ENCODE measurements around the gene LUZP2.

LUZP2 gene

DNA sequence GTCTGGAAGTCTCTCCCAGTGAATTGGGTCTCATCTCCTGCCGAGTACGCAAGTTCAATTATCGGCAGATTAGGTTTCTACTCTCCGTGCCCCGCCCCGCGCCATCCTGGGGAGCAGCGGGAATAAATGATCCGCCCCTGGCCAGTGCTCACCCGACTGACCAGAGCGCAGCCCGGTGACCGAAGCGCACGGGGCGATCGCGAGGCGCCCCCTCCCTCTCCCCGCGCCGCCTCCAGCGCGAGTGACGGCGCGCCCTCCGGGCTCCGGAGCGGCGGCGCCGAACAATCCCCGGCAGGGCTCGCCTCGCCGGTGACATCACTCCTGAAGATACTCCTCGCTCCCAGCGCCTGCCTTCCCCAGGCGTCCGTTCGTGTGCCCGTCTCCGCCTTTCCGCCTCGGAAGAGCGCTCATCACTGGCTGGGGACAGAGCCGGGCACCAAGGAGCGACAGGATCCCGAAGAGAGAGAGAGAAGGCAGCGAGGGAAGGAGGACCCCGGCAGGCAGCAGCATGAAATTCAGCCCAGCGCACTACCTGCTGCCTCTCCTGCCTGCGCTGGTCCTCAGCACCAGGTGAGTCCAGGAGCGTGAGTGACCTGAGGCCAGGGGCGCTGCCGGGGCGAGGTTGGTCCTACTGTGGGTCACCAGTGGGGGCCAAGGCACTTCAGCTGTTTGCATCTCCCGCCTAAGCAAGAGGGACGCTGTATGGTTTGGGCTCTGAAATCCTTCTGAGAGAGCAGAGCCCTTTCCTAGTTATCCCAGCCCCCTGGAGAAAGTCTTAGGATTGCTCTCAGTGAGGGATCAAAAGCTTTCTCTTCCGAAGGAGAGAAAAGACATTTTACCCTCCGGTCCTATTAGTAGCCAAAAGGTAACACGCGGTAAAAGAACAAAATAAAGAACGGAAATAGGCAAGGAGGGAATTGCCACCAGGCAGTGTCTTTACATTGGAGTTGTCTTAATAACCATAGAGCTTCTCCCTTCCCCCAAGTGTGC is at the start of gene LUZP2:
Gene LUZP2, plus strand, starts transcription at position 318 of the 990 bp plus-strand sequence.
- peak; percentile 43 to 73 for DNase-seq

DNA sequence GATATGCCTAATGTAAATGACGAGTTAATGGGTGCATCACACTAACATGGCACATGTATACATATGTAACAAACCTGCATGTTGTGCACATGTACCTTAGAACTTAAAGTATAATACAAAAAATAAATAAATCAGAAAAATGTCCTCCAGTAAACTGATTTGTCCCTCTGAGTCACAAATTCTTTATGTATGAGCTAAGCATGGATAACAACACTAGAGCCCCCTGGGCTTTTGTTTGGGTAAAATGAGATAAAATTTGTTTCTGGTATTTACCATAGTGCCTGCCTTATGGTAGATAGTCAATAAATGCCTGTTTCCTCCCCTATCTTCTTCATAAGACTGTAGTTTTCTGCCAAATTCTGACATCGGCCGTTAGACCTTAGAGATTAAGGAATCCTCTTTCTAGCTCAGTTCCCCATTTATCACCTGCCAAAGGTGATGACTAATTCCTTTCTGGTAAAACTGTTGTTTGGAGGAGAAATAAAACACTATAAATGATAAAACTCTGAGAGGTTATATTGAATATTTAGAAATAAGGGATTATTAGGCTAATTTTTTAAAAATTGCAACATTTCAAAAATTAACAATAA is 43.6 kb upstream of the LUZP2 start:
- DNase-seq = no peak

DNA sequence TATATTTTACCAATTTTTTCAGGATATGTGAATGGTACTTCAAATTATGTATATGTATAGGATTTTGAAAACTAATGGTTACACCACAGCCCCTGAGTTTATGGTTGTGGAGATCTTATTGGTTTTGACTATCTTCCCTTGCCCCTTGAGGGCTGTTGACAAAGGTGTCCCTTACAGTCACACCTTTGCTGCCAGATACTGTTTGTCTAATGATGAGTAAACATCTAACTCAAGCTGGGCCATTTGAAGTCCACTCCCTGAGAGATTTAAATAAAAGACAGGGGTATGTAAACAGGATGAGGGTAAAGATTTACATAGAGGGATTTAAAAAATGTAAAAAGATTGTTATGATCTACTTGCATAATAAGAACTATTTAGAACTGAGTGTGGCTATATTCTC is 38.9 kb upstream of the LUZP2 start:
- DNase-seq = peak in 1 of 2 experiments; percentile 31

DNA sequence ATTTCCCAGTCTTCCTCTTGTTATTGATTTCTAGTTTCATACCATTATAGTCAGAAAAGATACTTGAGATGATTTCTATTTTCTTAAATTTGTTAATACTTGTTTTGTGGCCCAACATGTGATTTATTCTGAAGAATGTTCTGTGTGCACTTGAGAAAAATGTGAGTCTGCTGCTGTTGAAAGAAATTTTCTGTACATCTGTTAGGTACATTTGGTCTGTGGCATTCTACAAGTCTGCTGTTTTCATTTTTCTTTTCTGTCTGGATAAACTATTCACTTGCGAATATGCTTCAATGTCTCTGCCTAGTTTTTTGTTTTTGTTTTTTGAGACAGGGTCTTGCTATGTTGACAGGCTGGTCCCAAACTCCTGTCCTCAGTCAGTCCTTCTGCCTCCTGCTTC is 26.4 kb upstream of the LUZP2 start:
- no peak for DNase-seq

DNA sequence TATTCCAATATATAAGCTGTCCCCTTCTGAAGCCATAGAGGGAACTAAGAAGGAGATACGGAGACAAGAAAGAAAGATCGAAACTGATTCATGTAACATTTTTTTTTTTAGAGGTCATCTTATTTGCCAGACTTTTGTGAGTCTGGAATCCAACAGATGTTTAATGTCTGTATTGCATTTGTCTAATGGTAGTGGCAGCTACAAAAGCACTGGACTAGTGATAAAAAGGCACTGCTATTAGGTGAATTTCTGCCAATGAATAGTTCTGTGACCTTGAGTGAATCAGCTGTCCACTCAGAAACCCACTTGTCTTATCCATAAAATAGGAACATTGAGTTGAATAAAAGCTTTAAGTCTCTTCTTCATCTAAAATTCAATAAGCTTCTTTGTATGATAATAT is 25.8 kb upstream of the LUZP2 start:
- DNase-seq = no peak

DNA sequence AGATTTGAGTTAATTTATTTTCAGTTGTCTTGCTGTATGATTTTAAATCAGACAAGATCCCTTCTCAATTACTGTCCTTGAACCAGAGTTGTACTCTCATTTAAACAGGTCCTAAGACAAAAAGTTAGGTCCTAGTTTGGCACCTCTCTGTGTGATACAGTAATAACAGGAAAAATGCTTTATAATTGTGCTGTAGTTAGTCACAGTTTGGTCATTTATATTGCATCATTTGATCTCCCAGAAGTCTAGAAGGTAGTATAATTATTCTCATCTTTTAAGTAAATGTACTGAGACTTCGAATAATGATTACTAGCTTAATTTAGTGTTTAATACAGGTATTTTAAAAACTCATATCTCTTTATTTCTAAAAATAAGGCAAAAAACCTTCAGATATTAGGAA is 18.1 kb upstream of the LUZP2 start:
- no peak for DNase-seq

DNA sequence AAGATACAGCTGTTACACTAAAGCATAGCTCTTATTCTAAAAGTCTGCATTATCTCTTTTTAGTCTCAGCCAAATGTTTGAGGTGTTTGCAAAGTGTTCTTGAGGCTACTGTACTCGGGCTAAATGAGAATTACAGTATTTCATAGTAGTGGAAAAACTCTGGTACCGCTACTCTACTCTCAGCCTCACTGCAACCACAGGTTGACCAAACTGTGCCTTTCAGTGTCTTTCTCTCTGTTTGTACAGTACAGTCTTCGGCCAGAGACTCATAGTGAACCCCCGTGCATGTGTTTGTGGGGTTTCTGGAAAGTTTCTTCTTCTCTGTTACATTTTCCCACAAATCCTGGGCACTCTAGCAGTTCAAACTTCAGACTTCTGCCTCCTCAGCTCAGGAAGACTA is 7.4 kb upstream of the LUZP2 start:
- DNase-seq = no peak

DNA sequence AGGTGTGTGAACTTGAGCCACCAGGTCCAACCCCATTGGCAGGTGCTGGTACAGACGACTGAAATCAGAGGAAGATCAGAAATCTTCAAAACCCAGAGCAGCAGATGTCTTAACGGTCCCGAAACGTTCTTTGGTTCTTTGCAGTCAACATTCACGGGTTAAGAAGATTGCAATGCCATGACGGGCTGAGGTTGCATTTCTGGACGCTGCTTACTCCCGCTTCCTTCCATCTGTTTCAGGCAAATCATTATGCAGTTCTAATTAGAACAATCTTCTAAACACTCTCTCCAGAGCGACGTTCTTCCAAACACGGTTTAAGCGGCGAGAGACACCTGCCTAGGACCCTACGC is 492 bp upstream of the LUZP2 start:
- no peak for DNase-seq

DNA sequence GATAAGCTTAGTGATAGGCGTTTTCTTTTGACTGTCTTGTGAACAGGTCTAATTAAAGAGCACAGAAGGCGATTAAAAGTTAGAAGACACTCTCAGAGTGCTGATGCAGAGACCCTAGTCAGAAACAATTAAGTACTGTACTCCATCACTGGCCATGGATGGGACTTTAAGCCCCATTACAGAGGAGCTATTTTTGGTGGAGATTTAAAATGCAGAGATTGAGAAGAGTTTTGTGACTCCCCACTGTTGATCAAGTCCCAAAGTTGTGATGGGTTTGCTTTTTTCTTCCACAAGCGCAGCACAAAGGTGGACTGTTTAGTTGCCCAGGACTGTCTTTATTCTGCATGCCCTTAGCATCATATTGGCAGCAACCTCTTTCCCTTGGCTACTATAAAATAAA is 978 bp downstream of the LUZP2 start:
- DNase-seq = no peak

DNA sequence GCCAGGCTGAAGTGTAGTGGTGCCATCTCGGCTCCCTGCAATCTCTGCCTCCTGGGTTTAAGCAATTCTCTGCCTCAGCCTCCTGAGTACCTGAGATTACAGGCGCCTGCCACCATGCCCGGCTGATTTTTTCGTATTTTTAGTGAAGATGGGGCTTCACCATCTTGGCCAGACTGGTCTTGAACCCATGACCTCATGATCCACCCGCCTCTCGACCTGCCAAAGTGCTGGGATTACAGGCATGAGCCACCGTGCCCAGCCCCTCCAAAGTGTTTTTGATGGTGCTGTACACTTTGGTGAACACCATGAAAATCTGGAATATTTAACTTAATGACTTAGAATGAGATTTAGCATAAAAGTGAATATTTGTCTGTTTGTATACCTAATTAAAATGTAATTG is 5.6 kb downstream of the LUZP2 start:
- DNase-seq = no peak

DNA sequence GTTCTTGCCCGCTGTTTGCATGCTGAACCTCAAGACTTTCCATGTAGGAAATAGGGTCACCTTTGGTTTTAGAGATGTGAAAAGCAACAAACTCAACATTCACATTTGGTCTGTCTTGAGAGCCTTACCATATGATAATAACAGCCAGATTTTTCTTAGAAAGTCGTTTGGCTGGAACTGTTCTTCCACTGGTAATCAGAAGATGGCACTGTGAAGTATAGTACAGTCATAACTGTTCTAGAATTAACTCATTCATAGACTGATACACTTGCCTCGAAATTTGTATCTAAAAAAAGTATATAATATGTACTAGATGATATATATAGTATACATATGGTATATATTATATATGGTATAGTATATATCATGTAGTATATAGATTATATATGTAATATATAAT is 12.3 kb downstream of the LUZP2 start:
- DNase-seq = no peak

DNA sequence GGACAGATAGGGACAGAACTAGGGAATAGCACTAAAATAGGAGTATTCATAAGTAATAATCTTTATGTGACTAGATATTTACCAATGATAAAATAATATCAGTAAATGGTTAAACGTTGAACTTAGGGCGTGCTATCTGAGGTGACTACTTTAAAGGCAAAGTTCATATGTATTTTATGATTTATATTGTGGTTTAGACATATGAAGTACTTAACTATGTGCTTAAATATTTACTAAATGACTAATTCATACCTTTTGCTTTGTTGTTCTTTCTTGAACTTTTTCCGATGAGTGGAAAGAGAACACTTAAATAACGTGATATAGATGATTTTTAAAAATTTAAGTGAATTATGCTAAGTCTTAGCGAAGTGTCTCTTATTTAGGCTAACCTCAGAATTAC is 14.7 kb downstream of the LUZP2 start:
- no peak for DNase-seq

DNA sequence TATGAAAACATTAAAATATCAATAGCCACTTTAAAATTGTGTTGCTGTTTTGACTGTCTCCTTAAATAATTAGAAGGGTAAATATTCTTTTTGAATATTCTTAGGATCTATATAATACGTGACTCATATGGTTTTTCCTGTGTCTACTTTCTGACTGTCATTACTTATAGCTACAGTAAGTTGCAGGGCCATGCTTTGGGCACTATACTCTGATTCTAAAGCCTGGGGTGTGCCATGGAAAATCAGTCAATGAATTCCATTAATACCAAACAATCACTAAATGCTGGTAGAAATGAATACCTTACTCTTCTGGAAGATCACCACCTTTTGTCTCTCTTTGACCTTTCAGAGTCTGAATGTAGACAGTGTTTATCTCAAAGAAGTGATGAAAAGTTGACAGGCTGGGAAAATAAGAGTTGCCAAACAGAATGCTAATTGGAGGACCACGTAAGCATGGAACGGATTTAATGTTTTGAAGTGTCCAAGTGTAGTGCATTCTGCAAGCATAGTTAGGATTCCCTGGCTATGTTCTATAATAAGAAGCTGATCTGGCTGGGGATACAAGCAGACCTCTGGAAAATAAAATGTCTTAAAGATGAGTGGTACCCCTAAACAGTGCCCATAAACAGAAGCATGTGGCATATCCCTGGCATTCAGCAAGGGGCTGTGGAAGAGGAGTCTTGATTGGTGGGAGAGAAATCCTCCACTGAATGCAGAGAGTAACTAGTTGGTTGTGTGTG is 16.8 kb downstream of the LUZP2 start:
- no peak for DNase-seq

DNA sequence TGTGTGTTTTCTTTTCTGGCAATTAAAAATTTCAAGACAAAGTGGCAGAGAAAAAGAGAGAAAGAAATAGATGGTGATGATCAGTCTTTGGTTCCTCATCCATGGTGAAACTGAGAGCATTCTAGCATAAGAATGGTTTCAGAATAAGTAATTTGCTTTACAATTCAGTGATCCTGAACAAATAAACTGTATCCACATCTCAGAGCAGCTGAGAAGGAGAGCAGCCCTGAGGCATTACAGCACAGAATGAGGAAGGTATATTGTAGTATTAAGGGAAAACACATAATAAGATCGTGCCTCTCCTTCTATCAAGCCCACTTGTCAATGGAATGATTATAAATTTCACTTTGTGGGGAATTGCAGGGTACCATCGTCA is 17.4 kb downstream of the LUZP2 start:
- no peak for DNase-seq

DNA sequence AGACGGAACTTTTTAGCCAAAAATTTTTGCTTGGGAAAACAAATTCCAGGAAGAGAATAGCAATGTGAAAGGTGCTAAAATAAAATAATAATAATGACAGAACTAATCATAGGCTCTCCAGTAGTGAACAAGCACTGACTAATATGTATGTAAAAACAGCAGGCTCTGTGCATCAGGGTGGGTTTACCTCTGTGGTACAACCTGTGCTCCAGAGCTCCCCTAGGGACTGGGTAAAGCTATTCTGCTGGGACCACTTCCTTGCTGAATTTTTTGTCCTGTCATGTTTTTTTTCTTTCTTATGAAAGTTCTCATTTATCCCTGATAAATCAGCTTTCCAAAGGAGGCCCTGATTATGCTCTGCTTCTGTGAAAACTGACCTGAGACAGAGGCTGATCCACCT is 18.8 kb downstream of the LUZP2 start:
- no peak for DNase-seq

DNA sequence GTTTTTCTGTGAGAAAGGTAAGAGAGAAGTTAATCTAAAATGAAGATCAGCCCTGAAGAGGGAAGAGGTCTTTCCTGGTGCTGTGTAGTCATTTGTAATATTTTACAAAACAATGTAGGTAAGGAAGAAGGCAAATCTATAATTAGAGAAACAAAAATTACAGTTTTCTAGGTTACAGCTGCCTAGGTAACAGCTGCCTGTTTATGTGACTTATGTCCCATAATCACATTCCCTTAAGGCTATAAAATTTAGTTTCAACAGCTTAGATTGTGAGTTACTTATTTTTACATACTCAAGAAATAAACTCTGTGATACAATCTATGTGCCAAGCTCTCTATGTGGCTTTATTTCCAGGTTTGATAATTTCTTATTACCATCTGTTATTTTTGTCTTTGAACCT is 19.8 kb downstream of the LUZP2 start:
- no peak for DNase-seq

DNA sequence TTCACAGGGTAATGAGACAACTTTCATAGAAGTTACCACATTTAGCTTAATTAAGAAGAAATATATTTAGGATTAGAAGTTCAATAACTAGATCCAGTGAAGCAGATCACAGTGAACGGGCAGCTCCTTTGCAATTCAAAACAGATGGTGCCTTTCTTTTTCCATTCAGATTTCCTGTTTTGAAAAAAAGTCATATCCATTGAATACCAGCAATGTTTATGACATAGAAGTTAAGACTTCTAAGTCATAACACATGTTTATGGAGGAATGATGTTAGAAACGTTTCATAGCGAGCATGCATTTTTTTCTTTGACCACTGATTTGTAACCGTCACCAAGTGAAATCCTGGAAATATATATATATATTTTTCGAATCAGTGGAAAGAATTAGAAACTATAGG is 24.7 kb downstream of the LUZP2 start:
- no peak for DNase-seq

DNA sequence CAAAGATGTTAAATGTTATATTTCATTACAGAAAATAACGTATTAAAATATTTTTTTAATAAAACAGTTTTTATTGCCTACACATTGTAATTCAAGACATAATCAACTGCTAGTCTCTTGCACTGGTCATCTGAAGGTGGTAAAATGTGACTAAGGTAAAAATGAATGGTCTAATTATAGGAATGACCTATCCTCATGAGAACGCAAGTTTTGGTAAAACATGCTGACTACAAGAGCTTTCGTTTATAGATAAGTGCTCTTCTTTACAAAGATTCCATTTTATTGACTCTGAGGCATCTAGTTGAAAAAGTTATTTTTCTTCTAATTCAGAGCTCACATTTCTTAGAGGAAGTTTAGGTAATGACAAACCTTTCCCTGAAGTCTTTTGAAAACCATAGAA is 27.3 kb downstream of the LUZP2 start:
- no peak for DNase-seq

DNA sequence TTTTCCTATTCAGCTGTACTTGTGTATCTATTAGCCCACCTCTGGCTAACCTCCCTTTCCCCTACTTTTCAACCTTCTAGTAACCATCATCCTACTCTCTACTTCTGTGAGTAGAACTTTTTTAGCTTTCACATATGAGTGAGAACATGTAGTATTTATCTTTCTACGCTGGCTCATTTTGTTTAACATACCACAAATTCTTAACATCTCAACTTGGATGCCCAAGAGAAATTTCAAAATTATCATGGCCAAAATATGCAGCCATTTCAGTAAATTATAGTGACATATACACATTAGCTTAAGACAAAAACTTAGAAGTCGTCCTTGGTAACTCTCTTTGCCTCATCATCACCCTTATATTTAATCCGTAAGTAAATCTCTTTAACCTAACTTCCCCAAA is 34.7 kb downstream of the LUZP2 start:
- no peak for DNase-seq

DNA sequence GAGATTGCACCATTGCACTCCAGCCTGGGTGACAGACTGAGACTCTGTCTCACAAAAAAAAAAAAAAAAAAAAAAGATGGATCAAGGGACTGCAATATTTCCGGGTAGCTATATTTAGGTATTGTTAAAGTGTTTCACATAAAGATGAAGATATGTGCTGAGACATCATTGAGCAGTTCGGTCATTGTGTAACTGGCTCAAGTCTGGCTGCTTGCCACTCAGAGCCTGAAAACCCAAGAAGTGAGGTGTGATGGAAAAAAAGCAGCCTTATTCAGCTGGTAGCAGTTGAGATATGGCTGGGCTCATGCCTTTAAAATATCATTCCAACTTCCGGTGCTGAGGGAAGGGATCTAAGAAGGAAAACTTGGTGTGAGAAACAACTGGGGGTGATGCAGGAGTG is 46.9 kb downstream of the LUZP2 start:
- DNase-seq = no peak

DNA sequence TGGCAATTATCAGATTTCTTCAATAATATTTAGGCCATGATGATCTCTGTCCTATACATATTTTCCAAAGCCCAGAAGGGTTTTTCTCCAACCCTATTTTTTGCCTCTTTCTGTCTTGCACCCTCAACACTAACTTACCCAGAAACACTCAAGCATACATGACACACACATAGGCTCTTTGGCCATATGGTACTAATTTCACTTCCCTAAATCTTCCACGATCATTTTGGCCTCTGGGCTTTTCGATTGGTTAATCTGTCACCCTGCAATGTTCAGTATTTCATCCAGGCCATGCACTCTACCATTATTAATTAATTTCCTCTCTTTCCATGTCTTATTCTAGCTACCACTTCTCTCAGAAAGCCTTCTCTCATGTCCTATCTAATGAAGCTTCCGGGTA is 59.8 kb downstream of the LUZP2 start:
- no peak for DNase-seq

DNA sequence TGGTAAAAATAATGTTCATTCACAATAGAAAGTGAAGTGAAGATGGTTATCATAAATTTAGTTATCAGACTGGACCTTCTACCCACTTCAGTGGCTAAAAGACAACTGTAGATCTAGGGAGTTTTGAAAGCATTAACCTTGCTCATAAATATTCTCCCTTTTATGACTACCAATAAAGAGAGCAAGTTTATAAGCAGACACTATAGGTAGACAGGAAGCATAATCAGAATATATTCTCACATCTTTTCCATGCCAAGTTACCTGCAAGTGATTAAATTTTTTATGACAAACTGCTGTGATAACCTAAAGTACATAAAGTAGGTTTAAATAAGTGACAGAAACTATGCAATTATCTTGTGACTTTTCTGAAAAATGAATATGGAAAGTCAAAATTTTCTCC is 62.5 kb downstream of the LUZP2 start:
- DNase-seq = no peak

DNA sequence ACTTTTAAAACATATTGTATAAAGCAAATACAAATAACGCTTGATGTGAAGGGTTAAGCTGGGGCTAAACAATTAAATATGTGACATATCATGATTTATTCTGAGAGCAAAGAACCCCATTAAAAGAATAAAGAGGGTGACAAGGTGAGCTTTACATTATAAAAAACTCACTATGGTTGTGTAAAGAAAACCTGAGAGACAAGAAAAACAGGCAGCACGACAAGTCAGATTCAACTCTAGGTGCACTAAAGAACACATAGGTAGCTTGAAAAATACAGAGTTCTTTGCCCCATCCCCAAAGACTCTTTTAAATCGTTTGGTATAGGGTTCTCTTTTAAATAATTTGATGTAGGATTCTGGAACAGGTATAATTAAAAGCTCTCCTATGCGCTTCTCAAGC is 63.5 kb downstream of the LUZP2 start:
- DNase-seq = no peak

DNA sequence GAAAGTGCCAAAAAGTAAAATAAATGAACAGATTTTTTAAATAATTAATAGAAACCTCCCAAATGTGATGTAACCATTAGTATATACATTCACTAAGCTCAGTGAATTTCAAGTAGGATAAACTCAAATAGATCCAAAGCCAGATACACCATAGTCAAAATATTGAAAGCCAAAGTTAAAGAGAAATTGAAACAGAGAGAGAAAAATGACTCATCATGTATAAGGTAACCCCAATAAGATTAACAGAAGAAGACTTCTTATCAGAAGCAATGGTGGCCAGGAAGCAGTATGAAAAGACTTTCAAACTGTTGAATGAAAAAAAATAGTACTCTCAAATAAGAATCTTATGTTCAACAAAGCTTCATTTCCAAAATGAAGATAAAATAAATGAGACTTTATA is 70.5 kb downstream of the LUZP2 start:
- no peak for DNase-seq
